Cerebellar cortex (tissue), 1 donor: ENCODE data around the gene APPL2.
A peak's percentile ranks its signal among the peaks of the same experiment; 100 is the strongest.

Source experiments
- DNase-seq: peaks from one replicate; pipeline ENCODE4 v3.0.0-alpha.2; 2015; ENCODE audit warnings: low spot score

Gene APPL2

DNA sequence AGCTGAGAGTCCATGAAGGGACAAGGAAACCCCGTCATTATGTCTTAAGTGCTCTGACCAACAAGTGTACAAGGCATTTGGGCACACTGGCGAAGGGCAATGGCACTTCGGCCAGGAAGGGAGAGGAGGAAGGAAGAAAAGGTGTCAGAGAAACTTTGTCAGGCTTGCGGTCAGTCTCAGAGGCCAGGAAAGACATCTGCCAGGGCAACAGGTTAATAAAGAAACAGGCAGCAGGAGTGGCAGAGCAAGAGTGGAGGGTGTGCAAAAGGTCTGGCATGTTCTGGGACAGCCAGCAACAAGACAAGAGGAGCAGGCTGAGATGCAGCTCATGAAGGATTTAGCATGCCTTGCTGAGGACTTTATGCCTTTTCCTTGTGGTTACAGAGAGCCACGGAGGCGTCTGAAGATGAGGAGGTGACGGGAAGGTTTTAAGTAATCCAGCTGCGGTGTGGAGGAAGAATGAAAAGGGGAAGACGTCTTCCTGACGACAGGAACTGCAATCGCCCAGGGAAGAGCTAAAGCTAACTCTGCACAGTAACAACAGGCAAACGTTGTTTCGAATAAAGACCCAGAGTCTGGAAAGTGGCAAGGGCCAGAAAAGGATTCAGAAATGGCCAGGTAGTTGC lies 13.1 kb downstream of the APPL2 start:
- DNase-seq = no peak

- DNase-seq = peak; percentile 71
Observed at GRCh38 chr12:105222284-105222655, 13.7 kb downstream of the APPL2 start.

GRCh38 chr12:105221583-105222283 lies 14.2 kb downstream of the APPL2 start:
- peak; percentile 44 for DNase-seq

DNA sequence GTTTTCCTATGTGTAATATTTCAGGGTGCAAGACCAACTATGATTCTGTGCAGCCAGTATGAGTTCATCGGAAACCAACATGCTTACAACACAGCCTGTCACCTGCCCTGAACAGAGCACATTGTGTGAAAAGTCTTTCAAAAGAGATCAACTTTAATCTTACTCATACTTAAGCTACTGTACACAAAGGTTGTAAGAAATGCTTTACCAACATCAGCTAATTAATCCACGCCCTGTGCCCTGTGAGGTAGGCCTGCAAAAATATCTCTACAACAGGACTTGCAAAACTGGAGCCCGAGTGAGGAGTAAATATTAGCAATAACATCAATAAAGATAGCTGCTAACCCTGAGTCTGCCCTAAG lies 15.1 kb downstream of the APPL2 start:
- no peak for DNase-seq

DNA sequence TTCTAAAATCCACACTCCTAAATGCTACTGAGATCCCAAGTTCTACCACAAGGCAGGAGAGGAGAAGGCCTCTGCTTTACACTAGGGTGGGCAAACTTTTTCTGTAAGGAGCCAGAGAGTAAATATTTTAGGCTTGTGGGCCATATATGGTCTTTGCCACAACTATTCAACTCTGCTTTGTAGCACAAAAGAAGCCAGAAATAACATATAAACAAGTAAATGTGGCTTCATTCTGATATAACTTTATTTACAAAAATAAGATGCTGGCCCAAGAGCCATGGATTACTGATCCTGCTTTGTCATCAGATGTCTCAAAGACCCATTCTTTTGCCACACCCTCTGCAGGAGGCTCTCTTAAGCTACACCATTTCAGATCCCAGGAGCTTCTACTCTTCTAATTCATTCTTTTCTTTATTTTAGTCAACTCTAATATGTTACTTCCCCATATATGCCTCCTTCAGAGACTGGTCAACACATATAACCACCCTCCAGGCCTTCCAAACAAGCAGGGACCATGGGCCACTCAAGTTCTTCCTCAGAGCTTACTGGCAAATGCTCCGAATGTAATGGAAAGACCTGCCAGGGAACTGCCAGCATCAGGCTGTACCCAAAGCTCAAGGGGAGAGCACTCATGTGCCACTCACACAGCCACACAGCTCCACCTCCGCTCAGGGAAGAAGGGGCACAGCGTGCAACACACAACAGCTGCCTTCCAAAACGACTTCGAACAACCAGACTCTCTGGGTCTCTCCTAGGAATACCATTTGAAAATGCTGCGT lies 15.6 kb downstream of the APPL2 start:
- DNase-seq = no peak

DNA sequence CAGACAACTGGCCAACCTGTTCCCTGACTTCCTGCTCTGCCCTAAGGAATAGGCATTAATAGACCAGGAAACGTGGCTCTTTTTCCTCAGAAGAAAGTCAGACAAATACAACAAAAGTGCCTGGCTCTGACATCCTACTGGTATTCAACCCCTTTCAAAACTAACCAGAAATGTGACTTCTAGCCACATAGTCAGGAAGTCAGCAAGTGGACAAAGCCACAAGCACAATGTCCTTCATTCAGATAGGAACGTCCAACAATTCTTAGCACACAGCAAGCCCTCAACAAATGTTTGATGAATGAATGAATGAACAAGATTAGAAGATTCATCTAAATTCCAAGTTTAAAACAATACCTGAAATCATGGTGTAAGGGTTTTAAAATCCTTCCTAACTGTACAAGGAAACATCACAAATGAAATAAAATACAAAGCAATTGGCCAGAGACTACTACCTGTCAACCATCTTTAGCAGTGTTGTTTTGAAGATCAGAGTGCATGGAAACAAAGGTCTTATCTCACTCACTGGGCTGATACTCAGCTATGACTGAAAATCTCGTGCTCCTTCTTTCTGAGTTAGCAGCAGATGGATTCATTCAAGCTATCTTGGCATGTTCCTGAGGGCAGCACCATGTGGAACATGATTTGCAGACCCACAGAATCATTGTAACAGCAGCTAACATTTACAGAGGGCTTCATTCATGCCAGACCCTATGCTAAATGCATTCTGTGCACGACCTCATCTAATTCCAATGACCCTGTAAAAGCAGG lies 16.5 kb downstream of the APPL2 start:
- DNase-seq = no peak

DNA sequence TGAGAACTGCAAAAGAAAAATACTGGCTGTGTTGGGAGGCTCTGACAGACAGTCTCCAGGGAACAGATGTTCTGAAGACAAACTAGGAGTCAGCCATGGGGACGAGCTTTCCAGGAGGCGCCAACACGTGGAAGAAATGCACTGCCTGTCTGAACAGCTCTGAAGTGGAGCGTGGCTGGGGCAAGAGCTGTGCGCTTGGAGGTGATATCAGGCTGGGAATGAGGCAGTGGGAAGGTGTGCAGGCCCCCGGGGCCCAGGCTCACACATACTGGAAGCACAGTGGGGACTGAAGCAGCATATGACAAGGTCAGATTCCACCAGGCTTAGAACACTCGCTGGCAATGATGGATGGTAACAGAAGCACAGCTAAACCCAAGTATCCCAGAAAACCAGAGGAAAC lies 17.5 kb downstream of the APPL2 start:
- DNase-seq = no peak

DNA sequence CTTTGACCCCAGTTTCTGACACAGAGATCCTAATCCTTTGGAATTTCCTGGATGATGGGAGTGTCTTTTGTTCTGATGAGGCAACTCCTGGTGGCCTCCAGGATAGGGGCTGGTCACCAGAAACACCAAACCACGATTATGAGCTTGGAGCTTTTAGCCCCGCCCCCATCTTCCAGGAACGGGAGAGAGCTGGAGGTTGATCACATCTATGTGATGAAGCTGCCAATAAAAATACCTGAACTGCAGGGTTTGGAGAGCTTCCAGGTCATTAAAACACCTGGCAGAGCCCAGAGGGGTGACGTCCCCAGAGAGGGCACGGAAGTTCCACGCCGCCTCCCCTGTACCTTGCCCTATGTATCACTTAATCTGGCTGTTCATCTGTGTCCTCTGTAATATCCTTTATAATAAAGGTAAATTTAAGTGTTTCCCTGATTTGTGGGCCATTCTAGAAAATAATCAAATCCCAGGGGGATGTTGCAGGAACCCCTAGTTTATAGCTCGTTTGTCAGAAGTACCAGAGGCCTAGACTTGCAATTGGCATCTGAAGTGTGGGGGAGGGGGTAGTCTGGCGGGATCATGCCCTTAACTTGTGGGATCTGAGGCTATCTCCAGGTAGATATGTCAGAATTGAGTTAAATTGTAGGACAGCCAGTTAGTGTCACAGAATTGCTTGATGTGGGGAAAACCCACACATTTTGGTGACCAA lies 21.2 kb downstream of the APPL2 start:
- DNase-seq = no peak

- DNase-seq = no peak
Observed at GRCh38 chr12:105214148-105214547, 21.8 kb downstream of the APPL2 start.

- DNase-seq = no peak
Observed at GRCh38 chr12:105212438-105212837, 23.5 kb downstream of the APPL2 start.

GRCh38 chr12:105209091-105209490 lies 26.9 kb downstream of the APPL2 start:
- DNase-seq = no peak

- DNase-seq = peak; percentile 59
Observed at GRCh38 chr12:105206686-105207374, 29.1 kb downstream of the APPL2 start.

GRCh38 chr12:105205322-105206048 lies 30.5 kb downstream of the APPL2 start:
- no peak for DNase-seq

DNA sequence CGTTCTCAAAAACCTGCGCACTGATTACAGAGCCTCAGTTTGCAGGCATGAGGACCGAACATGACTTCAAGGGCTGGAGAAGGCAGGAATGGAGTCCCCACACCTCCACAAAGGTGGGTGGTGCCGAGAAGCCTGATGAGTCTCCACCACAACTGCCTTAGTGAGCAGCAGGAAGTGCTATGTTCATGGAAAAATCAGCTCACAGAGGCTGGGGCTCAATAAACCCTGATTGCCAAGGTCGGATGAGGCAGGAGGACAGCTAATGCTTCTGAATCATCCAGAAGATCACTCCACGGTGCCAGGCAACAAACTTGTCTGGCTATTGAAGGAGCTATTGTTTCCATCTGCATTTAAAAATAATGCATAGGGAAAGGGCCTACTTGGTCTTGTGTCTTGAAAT lies 31.1 kb downstream of the APPL2 start:
- no peak for DNase-seq

DNA sequence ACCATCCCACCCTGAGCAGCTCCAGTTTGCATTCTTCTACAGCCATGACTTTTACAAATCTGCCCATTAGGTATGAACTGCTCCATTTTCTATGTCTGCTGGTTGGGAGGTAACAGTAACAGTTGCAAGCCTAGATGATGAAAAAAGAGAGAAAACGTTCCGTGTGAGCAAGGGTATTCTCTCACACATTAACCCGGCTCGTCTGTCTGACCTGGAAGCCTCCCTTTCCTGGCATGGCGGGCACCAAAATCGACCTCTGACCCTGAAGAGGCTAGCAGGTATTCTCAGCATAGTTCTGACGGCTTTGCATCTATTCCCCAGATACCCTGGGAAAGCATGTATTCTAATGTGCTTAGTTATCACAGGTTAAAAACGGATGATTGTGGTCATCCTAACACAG lies 31.8 kb downstream of the APPL2 start:
- DNase-seq = no peak

- DNase-seq = no peak
Observed at GRCh38 chr12:105202202-105202601, 33.8 kb downstream of the APPL2 start.

DNA sequence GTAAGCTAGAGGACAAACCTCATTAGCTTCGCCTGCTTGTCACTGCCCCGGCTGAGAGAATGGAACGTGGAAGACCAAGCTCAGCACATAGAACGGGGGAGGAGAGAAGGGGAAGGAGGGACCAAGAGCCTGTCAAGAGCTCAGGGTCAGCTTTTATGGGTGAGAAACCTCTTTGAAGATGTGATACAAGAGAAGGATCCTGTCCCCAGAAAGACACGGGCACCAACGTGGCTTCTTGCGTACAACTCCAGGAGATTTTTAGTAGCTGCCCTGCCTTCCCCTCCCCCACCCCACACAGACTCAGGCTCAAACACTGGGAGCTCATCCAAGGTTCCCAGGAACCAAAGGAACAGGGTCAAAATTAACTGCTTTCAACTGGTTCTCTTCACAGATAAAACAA lies 34.7 kb downstream of the APPL2 start:
- no peak for DNase-seq

GRCh38 chr12:105200385-105200784 lies 35.6 kb downstream of the APPL2 start:
- DNase-seq = no peak

- DNase-seq = no peak
Observed at GRCh38 chr12:105198961-105199360, 37.0 kb downstream of the APPL2 start.

- no peak for DNase-seq
Observed at GRCh38 chr12:105196090-105196489, 39.9 kb downstream of the APPL2 start.

GRCh38 chr12:105194947-105195346 lies 41.0 kb downstream of the APPL2 start:
- DNase-seq = no peak
